CD4-positive, alpha-beta T cell treated with Interleukin-2 at 100 ng/mL for 4 hours (primary cell): ENCODE data around the gene MUCL3.
A peak's percentile ranks its signal among the peaks of the same experiment; 100 is the strongest.
"Not testable (repeated sequence)": the region's sequence is repeated elsewhere in the genome, so short reads cannot be mapped to it uniquely, and the experiment has no call there.

Source experiments
- DNase-seq: peaks from one replicate; pipeline ENCODE4 v3.0.0-alpha.2; 2020; ENCODE audit warnings: low spot score

Gene MUCL3

GRCh38 chr6:30944051-30944450, 3.3 kb downstream of the MUCL3 start:
- DNase-seq: no peak

- DNase-seq: no peak
These were observed 4.5 kb downstream of the MUCL3 start for GRCh38 chr6:30945281-30945680.

- DNase-seq: no peak
These were observed 6.5 kb downstream of the MUCL3 start for GRCh38 chr6:30947231-30947630.

- DNase-seq: no peak
These were observed 8.0 kb downstream of the MUCL3 start for GRCh38 chr6:30948811-30949210.

GRCh38 chr6:30951907-30952469, 11.2 kb downstream of the MUCL3 start:
- no peak for DNase-seq

- no peak for DNase-seq
These were observed 14.0 kb downstream of the MUCL3 start for GRCh38 chr6:30954631-30955366.

- DNase-seq: peak; percentile 69
These were observed 14.7 kb downstream of the MUCL3 start for GRCh38 chr6:30955367-30956042.

GRCh38 chr6:30957716-30958115, 16.9 kb downstream of the MUCL3 start:
- DNase-seq: no peak

GRCh38 chr6:30960907-30961673, 20.3 kb downstream of the MUCL3 start:
- DNase-seq: no peak

GRCh38 chr6:30962716-30963115, 21.9 kb downstream of the MUCL3 start:
- no peak for DNase-seq

- DNase-seq: no peak
These were observed 22.9 kb downstream of the MUCL3 start for GRCh38 chr6:30963641-30964040.

GRCh38 chr6:30964075-30964474, 23.3 kb downstream of the MUCL3 start:
- DNase-seq: peak; percentile 31

GRCh38 chr6:30965140-30965601, 24.4 kb downstream of the MUCL3 start:
- no peak for DNase-seq

GRCh38 chr6:30966154-30966553, 25.4 kb downstream of the MUCL3 start:
- DNase-seq: no peak

GRCh38 chr6:30969171-30969570, 28.4 kb downstream of the MUCL3 start:
- not testable (repeated sequence) for DNase-seq

- no peak for DNase-seq
These were observed 30.2 kb downstream of the MUCL3 start for GRCh38 chr6:30970946-30971345.

GRCh38 chr6:30972816-30973215, 32.0 kb downstream of the MUCL3 start:
- DNase-seq: no peak

GRCh38 chr6:30974490-30975252, 33.9 kb downstream of the MUCL3 start:
- no peak for DNase-seq

- no peak for DNase-seq
These were observed 38.4 kb downstream of the MUCL3 start for GRCh38 chr6:30979141-30979540.

GRCh38 chr6:30979690-30980089, 38.9 kb downstream of the MUCL3 start:
- no peak for DNase-seq

- DNase-seq: no peak
These were observed 41.4 kb downstream of the MUCL3 start for GRCh38 chr6:30981942-30982772.
